Measurements from ENCODE around the gene XPO4. TPM values are rescaled to one million over a fixed set of nuclear protein-coding genes. Genes with fewer than 3 reads are reported as not detected.

XPO4 gene
- total RNA-seq, 1 experiment from 2014 or later, result 34.1 TPM

GRCh38 chr13:20769091-20769490 lies 133.5 kb downstream of the XPO4 start:
- Mint-ChIP-seq H3K36me3 (ENCODE audit: insufficient read depth in 1 of 3, low read depth in 3 of 3) (peaks cover 23 to 40% (median 24%) of the 10 kb centered on the region in 3 experiments), H3K9me3 (peaks cover 19 to 28% of the 10 kb centered on the region in 2 experiments), H3K4me1 (peaks cover 15 to 19% of the 10 kb centered on the region in 2 experiments), H3K4me3 (no peak overlapping the region), H3K27ac (no peak overlapping the region), H3K27me3 (ENCODE audit: low read depth) (peaks cover 3% of the 10 kb centered on the region; the same call in 1 of the 2 replicates)
- peaks cover 6% of the 10 kb centered on the region for H3K23me2 ChIP-seq (ENCODE audit: insufficient read length, low read depth, low read length, poor library complexity, severe bottlenecking)
- no peak overlapping the region for H3K18ac ChIP-seq (ENCODE audit: insufficient read length, low read depth, low read length)
- H4K20me1 ChIP-seq (ENCODE audit: control insufficient read depth, insufficient read depth, insufficient read length), result no peaks in the 10 kb centered on the region
- no peak overlapping the region for H2BK15ac ChIP-seq (ENCODE audit: low read depth, low read length)
- no peak overlapping the region for H3T11ph ChIP-seq (ENCODE audit: low read length)
- H3K23ac ChIP-seq (ENCODE audit: insufficient read length, low read depth, low read length), result no peak overlapping the region
- H2BK20ac ChIP-seq (ENCODE audit: low read depth, low read length, poor library complexity, severe bottlenecking), result no peak overlapping the region
- no peak overlapping the region for H3K56ac ChIP-seq (ENCODE audit: insufficient read length, low read depth, low read length)
- H2BK120ac ChIP-seq (ENCODE audit: low read depth, low read length, poor library complexity, severe bottlenecking), result no peak overlapping the region
- H3K9me3 ChIP-seq (ENCODE audit: control insufficient read depth, low read depth, low read length), result no peaks in the 10 kb centered on the region
- H3K27ac ChIP-seq (ENCODE audit: insufficient read length, low read depth, low read length), result no peak overlapping the region
- no peak overlapping the region for H4K8ac ChIP-seq (replicated peaks; ENCODE audit: insufficient read length, low read depth, low read length)
- WGBS (ENCODE audit: extremely low coverage, insufficient read length, low lambda C conversion rate), result no CpG with 5 or more reads among the region's 2 CpGs
- H3K79me2 ChIP-seq (ENCODE audit: insufficient read depth, low read length), result no peaks in the 10 kb centered on the region
- H4K5ac ChIP-seq (ENCODE audit: insufficient read length, low read depth, low read length), result no peak overlapping the region
- H3K27me3 ChIP-seq (ENCODE audit: insufficient read depth, low read length), result no peaks in the 10 kb centered on the region
- H3K4ac ChIP-seq (ENCODE audit: low read depth, low read length), result no peak overlapping the region
- no peak overlapping the region for H4K91ac ChIP-seq (ENCODE audit: insufficient read length, low read depth, low read length)
- H3K79me1 ChIP-seq (ENCODE audit: insufficient read depth, low read depth, low read length, poor library complexity, severe bottlenecking), result no peaks in the 10 kb centered on the region
- no peak for TF ChIP-seq CTCF (conservative IDR thresholded peaks at IDR 0.05)
- no peak overlapping the region for H2AFZ ChIP-seq (ENCODE audit: low read length)
- H3K4me1 ChIP-seq (ENCODE audit: insufficient read depth, low read length), result no peaks in the 10 kb centered on the region
- no peak overlapping the region for H2BK12ac ChIP-seq (ENCODE audit: insufficient read length, low read depth, low read length)
- H3K9ac ChIP-seq (ENCODE audit: extremely low read depth, insufficient read length, low read length), result no peak overlapping the region
- H2BK5ac ChIP-seq (ENCODE audit: insufficient read length, low read length), result no peak overlapping the region
- H3K14ac ChIP-seq (ENCODE audit: insufficient read depth, low read length), result no peak overlapping the region
- no peak overlapping the region for H3K4me2 ChIP-seq (ENCODE audit: insufficient read depth, insufficient read length, low read length)
- DNase-seq, result no peak
- H2AK5ac ChIP-seq (ENCODE audit: insufficient read length, low read length), result no peak overlapping the region

Measured in H9 (cell line).